Tibial artery (tissue), 4 donors: Measurements from ENCODE around the gene ETS1.

Source experiments
- DNase-seq, 2 donors: peaks; one replicate each; pipeline ENCODE4 v3.0.0-alpha.2; 2019
- H3K27ac ChIP-seq, 2 donors: fragments of 200-600 bp; sonication (generic) in 1 of 2; 1 replicate in 1 of 2; 2 replicates in 1 of 2; pipeline ENCODE4 v1.5.1; 2018 to 2019; ENCODE audit warnings: mild to moderate bottlenecking in 1 of 2
- H3K27me3 ChIP-seq, 2 donors: fragments of 200-600 bp; sonication (generic) in 1 of 2; one replicate each; pipeline versions ENCODE4 v1.5.1 to v1.6.0; 2016 to 2019
- H3K36me3 ChIP-seq, 3 donors: fragments of 200-600 bp; sonication (generic) in 2 of 3; one replicate each; pipeline ENCODE4 v1.5.1; 2016 to 2019; ENCODE audit warnings: mild to moderate bottlenecking in 2 of 3
- H3K4me1 ChIP-seq, 4 donors: fragments of 200-600 bp; sonication (generic) in 2 of 4; 1 replicate in 3 of 4; 2 replicates in 1 of 4; pipeline ENCODE4 v1.5.1; 2016 to 2019
- H3K4me3 ChIP-seq, 2 donors: fragments of 200-600 bp; sonication (generic) in 1 of 2; 1 replicate in 1 of 2; 2 replicates in 1 of 2; pipeline ENCODE4 v1.5.1; 2018 to 2019; ENCODE audit warnings: mild to moderate bottlenecking in 2 of 2
- H3K9me3 ChIP-seq, 3 donors: fragments of 200-600 bp; sonication (generic) in 1 of 3; one replicate each; pipeline ENCODE4 v1.5.1; 2016 to 2019
- intact Hi-C: fragments of 100-400 bp; cut with DNase I; formaldehyde crosslinking; loops from one replicate; pipeline ENCODE4 v1.15.0; 2023; ENCODE audit warnings: low total_unique reads
- TF ChIP-seq, protein P1 (sequence below), 2 experiments: fragments of 200-600 bp in 1 of 2; fragments of 450-650 bp in 1 of 2; IDR thresholded peaks; one replicate each; pipeline ENCODE4 v1.5.1; 2017 to 2019; ENCODE audit warnings: antibody characterized with exemption in 2 of 2, mild to moderate bottlenecking in 1 of 2, moderate library complexity in 1 of 2

Gene ETS1

DNA sequence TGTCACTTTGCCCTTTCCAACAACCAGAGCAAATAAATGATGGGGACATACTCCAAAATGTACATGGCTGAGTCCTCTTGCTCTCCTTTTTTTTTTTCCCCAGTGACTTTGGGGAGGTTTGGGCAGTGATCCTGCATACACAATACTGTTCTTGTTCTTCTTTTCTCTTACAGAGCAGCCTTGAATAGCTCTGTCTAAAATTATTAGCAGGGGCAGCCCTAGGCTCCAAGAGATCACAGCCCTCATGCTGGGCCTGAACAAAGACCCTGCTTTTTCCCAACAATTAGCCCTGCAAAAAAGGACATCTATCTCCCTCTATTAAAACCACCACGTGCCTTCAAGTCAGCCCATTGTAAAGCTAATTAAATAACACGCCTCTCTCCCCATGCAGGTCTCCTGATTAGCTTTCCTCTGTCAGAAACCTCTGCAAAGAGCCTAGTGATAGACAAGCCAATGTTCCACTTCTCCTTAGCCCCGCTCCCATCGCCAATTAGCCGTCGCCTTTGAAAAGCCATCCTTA lies 54.7 kb downstream of the ETS1 start:
- DNase-seq: no peak
- H3K9me3 ChIP-seq: no peaks in the 10 kb centered on the region
- H3K4me3 ChIP-seq: no peak overlapping the region
- intact Hi-C loops: no loop called here
- TF ChIP-seq, protein P1, sequence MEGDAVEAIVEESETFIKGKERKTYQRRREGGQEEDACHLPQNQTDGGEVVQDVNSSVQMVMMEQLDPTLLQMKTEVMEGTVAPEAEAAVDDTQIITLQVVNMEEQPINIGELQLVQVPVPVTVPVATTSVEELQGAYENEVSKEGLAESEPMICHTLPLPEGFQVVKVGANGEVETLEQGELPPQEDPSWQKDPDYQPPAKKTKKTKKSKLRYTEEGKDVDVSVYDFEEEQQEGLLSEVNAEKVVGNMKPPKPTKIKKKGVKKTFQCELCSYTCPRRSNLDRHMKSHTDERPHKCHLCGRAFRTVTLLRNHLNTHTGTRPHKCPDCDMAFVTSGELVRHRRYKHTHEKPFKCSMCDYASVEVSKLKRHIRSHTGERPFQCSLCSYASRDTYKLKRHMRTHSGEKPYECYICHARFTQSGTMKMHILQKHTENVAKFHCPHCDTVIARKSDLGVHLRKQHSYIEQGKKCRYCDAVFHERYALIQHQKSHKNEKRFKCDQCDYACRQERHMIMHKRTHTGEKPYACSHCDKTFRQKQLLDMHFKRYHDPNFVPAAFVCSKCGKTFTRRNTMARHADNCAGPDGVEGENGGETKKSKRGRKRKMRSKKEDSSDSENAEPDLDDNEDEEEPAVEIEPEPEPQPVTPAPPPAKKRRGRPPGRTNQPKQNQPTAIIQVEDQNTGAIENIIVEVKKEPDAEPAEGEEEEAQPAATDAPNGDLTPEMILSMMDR (IDR thresholded peaks at IDR 0.05): no peak
- no peaks in the 10 kb centered on the region for H3K36me3 ChIP-seq
- H3K27ac ChIP-seq: peak overlapping the region in 1 of 2 donors; percentile 14
- no peaks in the 10 kb centered on the region for H3K27me3 ChIP-seq
- H3K4me1 ChIP-seq: peaks cover 0 to 17% (median 9%) of the 10 kb centered on the region in 4 donors

DNA sequence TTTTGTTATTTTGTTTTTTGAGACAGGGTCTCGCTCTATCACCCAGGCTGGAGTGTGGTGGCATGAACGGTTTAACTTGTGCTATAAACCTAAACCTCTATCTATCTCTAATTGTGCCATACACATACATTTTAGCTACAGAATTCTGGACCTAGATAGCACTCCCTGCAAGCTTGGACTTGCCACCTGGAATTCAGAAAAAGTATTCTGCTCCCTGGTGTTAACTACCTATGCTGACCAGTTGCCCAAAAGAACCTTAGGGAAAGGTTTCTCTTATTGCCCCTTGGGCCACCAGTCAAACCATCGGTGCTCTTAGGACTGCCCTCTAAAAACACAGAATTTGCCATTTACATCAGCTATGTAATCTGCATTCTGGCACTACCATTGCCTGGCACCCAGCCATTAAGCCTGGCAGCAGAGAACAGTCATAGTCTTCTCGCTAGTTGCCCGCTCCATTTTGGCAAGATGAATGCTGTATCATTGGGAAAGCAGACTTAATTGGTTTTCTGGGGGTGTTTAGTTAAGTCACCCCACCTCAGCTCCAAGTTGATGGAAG lies 55.3 kb downstream of the ETS1 start:
- Histone ChIP-seq H3K27ac (peak overlapping the region in 1 of 2 donors; percentile 14), H3K4me3 (no peak overlapping the region), H3K9me3 (no peaks in the 10 kb centered on the region), H3K4me1 (peaks cover 0 to 17% (median 9%) of the 10 kb centered on the region in 4 donors), H3K27me3 (no peaks in the 10 kb centered on the region), H3K36me3 (no peaks in the 10 kb centered on the region)
- TF ChIP-seq, protein P1 (IDR thresholded peaks at IDR 0.05): no peak
- DNase-seq: peak in 1 of 2 donors; percentile 81
- intact Hi-C loops: no loop called here

DNA sequence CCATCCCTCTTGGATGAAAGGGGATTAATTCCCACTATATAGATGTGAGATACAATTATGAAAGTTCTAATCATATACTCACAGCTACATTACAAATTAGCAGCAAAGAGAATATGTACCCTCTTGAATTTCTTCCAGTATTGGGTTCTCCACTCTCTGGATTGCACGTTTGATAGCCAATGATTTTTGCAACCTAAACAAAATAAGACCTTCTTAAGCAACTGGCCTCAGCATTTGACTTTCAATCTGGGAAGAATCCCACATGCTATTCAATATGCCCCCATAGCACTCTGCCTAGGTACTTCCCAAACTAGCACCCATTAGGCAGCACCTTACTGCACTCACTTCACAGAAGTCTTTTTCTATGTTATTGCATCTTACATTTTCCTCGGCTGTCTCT lies 55.8 kb downstream of the ETS1 start:
- TF ChIP-seq, protein P1 (IDR thresholded peaks at IDR 0.05): no peak
- DNase-seq: no peak
- Histone ChIP-seq H3K4me3 (no peak overlapping the region), H3K4me1 (peaks cover 0 to 17% (median 9%) of the 10 kb centered on the region in 4 donors), H3K36me3 (no peaks in the 10 kb centered on the region), H3K27me3 (no peaks in the 10 kb centered on the region), H3K27ac (no peak overlapping the region), H3K9me3 (no peaks in the 10 kb centered on the region)
- intact Hi-C loops: no loop called here

DNA sequence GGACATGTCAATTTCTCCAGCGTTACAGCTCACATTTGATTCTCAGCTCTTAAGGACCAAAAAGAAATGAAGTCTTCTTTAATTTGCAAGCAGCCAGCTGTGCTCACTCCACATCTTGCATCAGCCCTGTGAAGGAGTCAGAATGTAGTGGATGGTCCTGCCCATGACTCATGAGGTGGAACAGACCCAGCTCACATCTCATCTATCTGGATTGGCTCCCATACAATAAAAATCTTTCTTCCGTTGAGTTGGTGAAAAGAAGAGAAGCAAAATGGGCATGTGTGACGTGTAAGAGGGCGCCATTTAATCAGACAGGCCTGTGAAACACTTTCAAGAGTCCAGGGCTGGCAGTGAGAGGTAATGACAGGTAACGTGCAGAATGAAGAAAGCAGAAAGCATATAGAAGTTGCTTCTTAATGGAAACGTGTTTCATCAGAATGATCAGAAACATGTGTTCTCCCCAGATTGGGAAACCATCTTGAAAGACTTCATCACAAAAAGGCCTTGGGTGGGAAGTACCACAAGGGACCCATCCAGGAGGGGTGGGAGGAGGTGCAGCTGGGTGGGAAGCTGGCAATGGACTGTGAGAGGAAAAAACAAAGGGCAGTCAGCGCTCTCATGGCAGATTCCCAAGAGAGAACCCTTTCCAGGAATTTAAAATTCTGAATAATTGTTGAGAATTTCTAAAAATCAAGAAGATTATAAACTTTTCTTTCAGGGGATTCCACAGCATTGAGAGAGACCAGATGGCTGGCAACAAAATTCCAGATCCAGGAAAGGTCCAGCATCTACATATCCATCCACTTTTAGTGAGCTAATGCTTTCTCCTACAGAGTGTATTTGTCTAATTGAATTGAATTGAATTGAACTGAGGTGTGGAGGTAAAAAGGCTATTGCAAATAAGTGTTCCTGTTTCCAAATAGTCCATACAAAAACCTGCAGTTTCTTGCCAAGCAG lies 57.0 kb downstream of the ETS1 start:
- no peaks in the 10 kb centered on the region for H3K36me3 ChIP-seq
- no peaks in the 10 kb centered on the region for H3K27me3 ChIP-seq
- H3K4me1 ChIP-seq: peaks cover 0 to 23% (median 13%) of the 10 kb centered on the region in 4 donors
- TF ChIP-seq, protein P1 (IDR thresholded peaks at IDR 0.05): no peak
- intact Hi-C loops: no loop called here
- H3K27ac ChIP-seq: no peak overlapping the region
- H3K9me3 ChIP-seq: no peaks in the 10 kb centered on the region
- no peak overlapping the region for H3K4me3 ChIP-seq
- DNase-seq: peak in 1 of 2 donors; percentile 37

DNA sequence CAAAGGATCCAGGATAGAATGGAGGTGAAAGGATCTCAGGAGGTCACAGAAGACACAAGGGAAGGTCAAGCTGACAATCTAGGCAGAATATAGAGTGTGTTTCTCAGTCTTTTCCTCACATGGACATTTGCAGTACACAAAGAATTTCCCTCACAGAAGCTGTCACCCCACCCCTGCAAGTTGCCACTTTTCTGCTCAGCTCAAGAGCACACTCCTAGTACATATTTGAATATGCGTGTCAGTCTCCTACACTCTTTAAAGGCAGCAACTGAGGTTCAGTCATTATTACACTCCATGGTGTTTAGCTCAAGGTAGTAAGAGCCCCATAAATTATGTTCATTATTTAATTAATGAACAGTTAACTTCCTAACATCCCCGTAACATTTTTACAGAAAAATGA lies 59.1 kb downstream of the ETS1 start:
- Histone ChIP-seq H3K4me3 (no peak overlapping the region), H3K27me3 (no peaks in the 10 kb centered on the region), H3K27ac (no peak overlapping the region), H3K4me1 (peaks cover 0 to 44% (median 19%) of the 10 kb centered on the region in 4 donors), H3K9me3 (no peaks in the 10 kb centered on the region), H3K36me3 (no peaks in the 10 kb centered on the region)
- no peak for DNase-seq
- intact Hi-C loops: no loop called here
- TF ChIP-seq, protein P1 (IDR thresholded peaks at IDR 0.05): no peak
